Lower leg skin (tissue), 4 donors: Measurements from ENCODE around the gene FAM13B. TPM values are rescaled to one million over a fixed set of nuclear protein-coding genes. Genes with fewer than 3 reads are reported as not detected.

ENCODE experiments used
- DNase-seq, 2 donors: peaks; one replicate each; pipeline ENCODE4 v3.0.0-alpha.2; 2019; ENCODE audit warnings: low spot score in 2 of 2
- H3K4me3 ChIP-seq: fragments of 200-600 bp; sonication (generic); 2 replicates; pipeline ENCODE4 v1.5.1; 2017; ENCODE audit warnings: mild to moderate bottlenecking, low read depth; ENCODE audit not compliant: poor library complexity, severe bottlenecking
- CTCF ChIP-seq, 3 donors: fragments of 450-650 bp; IDR thresholded peaks; one replicate each; pipeline ENCODE4 v1.5.1; 2016; ENCODE audit warnings: antibody characterized with exemption in 3 of 3, mild to moderate bottlenecking in 3 of 3, moderate library complexity in 2 of 3
- POLR2A ChIP-seq, 2 donors: fragments of 450-650 bp; IDR thresholded peaks; one replicate each; pipeline ENCODE4 v1.6.1; 2016 to 2017; ENCODE audit warnings: antibody characterized with exemption in 2 of 2, mild to moderate bottlenecking in 1 of 2, moderate library complexity in 1 of 2
- WGBS, 2 donors: methylation state at CpG; one replicate each; pipeline ENCODE4 v1.1.5; 2018; 5-methylcytosine and 5-hydroxymethylcytosine counted together
- intact Hi-C: fragments of 100-400 bp; cut with DNase I; formaldehyde crosslinking; loops from one replicate; pipeline ENCODE4 v1.15.0; 2023; ENCODE audit warnings: low total_unique reads
- total RNA-seq, 4 donors: library from RNA; depleted of rRNA; stranded (reverse); fragments of >200 nt; gene quantifications; one replicate each; pipeline ENCODE4 v1.1.0, GENCODE V29; 2016

The FAM13B gene
- total RNA-seq, 4 donors from 2014 or later = 17.9 to 25.6 (median 21.4) TPM

- WGBS, 2 donors = 89 to 90% methylated on average over 6 of the region's 6 CpGs
- no peak for DNase-seq
- intact Hi-C loops = no loop called here
- no peak overlapping the region for H3K4me3 ChIP-seq
- TF ChIP-seq CTCF (IDR thresholded peaks at IDR 0.05) (no peak), POLR2A (IDR thresholded peaks at IDR 0.05) (no peak)
These were observed 32.7 kb downstream of the FAM13B start for GRCh38 chr5:138000102-138000723.

- no peak overlapping the region for H3K4me3 ChIP-seq
- intact Hi-C loops = no loop called here
- no peak for TF ChIP-seq POLR2A (IDR thresholded peaks at IDR 0.05)
- no peak for TF ChIP-seq CTCF (IDR thresholded peaks at IDR 0.05)
- DNase-seq = no peak
- WGBS, 2 donors = 93 to 94% methylated on average over 1 of the region's 1 CpG
These were observed 35.1 kb downstream of the FAM13B start for GRCh38 chr5:137997726-137998213.

GRCh38 chr5:137995749-137996128 lies 37.1 kb downstream of the FAM13B start:
- H3K4me3 ChIP-seq = no peak overlapping the region
- 60 to 61% methylated on average over 3 of the region's 3 CpGs for WGBS, 2 donors
- no peak for DNase-seq
- no peak for TF ChIP-seq CTCF (IDR thresholded peaks at IDR 0.05)
- TF ChIP-seq POLR2A (IDR thresholded peaks at IDR 0.05) = no peak
- intact Hi-C loops = no loop called here

GRCh38 chr5:137995077-137995748 lies 37.7 kb downstream of the FAM13B start:
- WGBS, 2 donors = 13 to 20% methylated on average over 2 of the region's 2 CpGs
- DNase-seq = no peak
- TF ChIP-seq POLR2A (IDR thresholded peaks at IDR 0.05) (no peak), CTCF (IDR thresholded peaks at IDR 0.05) (no peak)
- intact Hi-C loops = no loop called here
- no peak overlapping the region for H3K4me3 ChIP-seq

- TF ChIP-seq CTCF (IDR thresholded peaks at IDR 0.05) (no peak), POLR2A (IDR thresholded peaks at IDR 0.05) (no peak)
- intact Hi-C loops = no loop called here
- DNase-seq = no peak
- WGBS, 2 donors = 75 to 90% methylated on average over 2 of the region's 2 CpGs
- H3K4me3 ChIP-seq = no peak overlapping the region
These were observed 38.3 kb downstream of the FAM13B start for GRCh38 chr5:137994556-137994955.
